Neural cell (in vitro differentiated cells): ENCODE results near the gene MAVS. TPM values are rescaled to one million over a fixed set of nuclear protein-coding genes. Genes with fewer than 3 reads are reported as not detected.
A peak's percentile ranks its signal among the peaks of the same experiment; 100 is the strongest.

Experiments
- H2AFZ ChIP-seq: fragments of 200-600, 300-800 bp; sonication (generic), shearing (Covaris generic); 2 replicates; pipeline ENCODE4 v1.6.0; 2014; ENCODE audit warnings: low read depth, mild to moderate bottlenecking, antibody characterized with exemption, low read length, moderate library complexity
- H3F3A ChIP-seq: fragments of 200-600 bp; shearing (Covaris generic); 2 replicates; pipeline ENCODE4 v1.6.1; 2016; ENCODE audit warnings: mild to moderate bottlenecking, moderate library complexity, mixed read lengths, antibody characterized with exemption, low read length; ENCODE audit not compliant: insufficient read depth, poor library complexity, severe bottlenecking
- H3K27ac ChIP-seq: fragments of 200-600, 300-800 bp; sonication (generic), shearing (Covaris generic); 2 replicates; pipeline ENCODE4 v1.5.1; 2014; ENCODE audit warnings: mild to moderate bottlenecking, low read length, moderate library complexity
- H3K27me3 ChIP-seq: fragments of 300-800, 200-600 bp; sonication (generic), shearing (Covaris generic); 2 replicates; pipeline ENCODE4 v1.6.0; 2014; ENCODE audit warnings: mild to moderate bottlenecking, low read depth, low read length, moderate library complexity; ENCODE audit not compliant: insufficient read depth
- H3K36me3 ChIP-seq: fragments of 300-800, 200-600 bp; sonication (generic), shearing (Covaris generic); 2 replicates; pipeline ENCODE4 v1.5.1; 2014; ENCODE audit warnings: mild to moderate bottlenecking, antibody characterized with exemption, low read length, moderate library complexity; ENCODE audit not compliant: insufficient read depth
- H3K4me2 ChIP-seq: fragments of 300-800, 200-600 bp; sonication (generic), shearing (Covaris generic); 2 replicates; pipeline ENCODE4 v1.6.0; 2014; ENCODE audit warnings: mild to moderate bottlenecking, low read length
- H3K4me3 ChIP-seq: fragments of 300-800, 200-600 bp; sonication (generic), shearing (Covaris generic); 2 replicates; pipeline ENCODE4 v1.5.1; 2014; ENCODE audit warnings: mild to moderate bottlenecking, low read length, moderate library complexity
- H3K79me2 ChIP-seq: fragments of 200-600 bp; shearing (Covaris generic); replicated peaks from 2 replicates; pipeline ENCODE4 v1.6.0; 2014; ENCODE audit warnings: mild to moderate bottlenecking, low read length, moderate library complexity; ENCODE audit not compliant: insufficient read depth
- H3K9ac ChIP-seq: fragments of 300-800, 200-600 bp; sonication (generic), shearing (Covaris generic); 2 replicates; pipeline ENCODE4 v1.6.1; 2016; ENCODE audit warnings: mild to moderate bottlenecking, low read length, mixed read lengths
- H3K9me2 ChIP-seq: fragments of 200-600 bp; shearing (Covaris generic); 2 replicates; pipeline ENCODE4 v1.6.1; 2016; ENCODE audit warnings: mild to moderate bottlenecking, low read length, mixed read lengths; ENCODE audit not compliant: insufficient read depth
- H3K9me3 ChIP-seq: fragments of 200-600, 300-800 bp; sonication (generic), shearing (Covaris generic); 2 replicates; pipeline ENCODE4 v1.6.1; 2016; ENCODE audit warnings: mild to moderate bottlenecking, mixed run types, low read length, moderate library complexity, mixed read lengths
- H4K20me1 ChIP-seq: fragments of 200-600 bp; shearing (Covaris generic); 2 replicates; pipeline ENCODE4 v1.6.1; 2016; ENCODE audit warnings: mild to moderate bottlenecking, mixed run types; ENCODE audit not compliant: insufficient read depth
- EP300 ChIP-seq: fragments of 450-650 bp; conservative IDR thresholded peaks from 2 replicates; pipeline ENCODE4 v1.6.1; 2014; ENCODE audit warnings: antibody characterized with exemption, mild to moderate bottlenecking, moderate library complexity; ENCODE audit not compliant: poor library complexity, severe bottlenecking
- EZH2 ChIP-seq: fragments of 200-600, 300-800 bp; shearing (Covaris generic), sonication (generic); IDR thresholded peaks from 2 replicates; pipeline ENCODE4 v1.6.1; 2014; ENCODE audit warnings: antibody characterized with exemption, low read length, borderline replicate concordance, mild to moderate bottlenecking; ENCODE audit not compliant: insufficient read depth, poor library complexity, severe bottlenecking
- MXI1 ChIP-seq: fragments of 450-650 bp; conservative IDR thresholded peaks from 2 replicates; pipeline ENCODE4 v1.6.1; 2014; ENCODE audit warnings: antibody characterized with exemption, mild to moderate bottlenecking; ENCODE audit not compliant: poor library complexity, severe bottlenecking
- POLR2AphosphoS5 ChIP-seq: IDR thresholded peaks from 2 replicates; pipeline ENCODE4 v1.6.1; 2012
- SMC3 ChIP-seq: fragments of 450-650 bp; conservative IDR thresholded peaks from 2 replicates; pipeline ENCODE4 v1.6.1; 2014; ENCODE audit warnings: antibody characterized with exemption, mild to moderate bottlenecking, moderate library complexity; ENCODE audit not compliant: poor library complexity
- polyA plus RNA-seq: library from polyadenylated mRNA; depleted of rRNA; stranded (reverse); fragments of >200 nt; gene quantifications from 2 replicates; pipeline ENCODE4 v1.2.3, GENCODE V29; 2014
- TF ChIP-seq, protein P1 (sequence below): fragments of 450-650 bp; IDR thresholded peaks from 2 replicates; pipeline ENCODE4 v1.5.1; 2014; ENCODE audit warnings: antibody characterized with exemption, mild to moderate bottlenecking, moderate library complexity; ENCODE audit not compliant: poor library complexity, severe bottlenecking
- TF ChIP-seq, protein P2 (sequence below): IDR thresholded peaks from 2 replicates; pipeline ENCODE4 v1.6.1; 2012; ENCODE audit warnings: borderline replicate concordance

MAVS gene
- polyA plus RNA-seq, 1 donor from 2014 or later = 5.4 TPM

DNA sequence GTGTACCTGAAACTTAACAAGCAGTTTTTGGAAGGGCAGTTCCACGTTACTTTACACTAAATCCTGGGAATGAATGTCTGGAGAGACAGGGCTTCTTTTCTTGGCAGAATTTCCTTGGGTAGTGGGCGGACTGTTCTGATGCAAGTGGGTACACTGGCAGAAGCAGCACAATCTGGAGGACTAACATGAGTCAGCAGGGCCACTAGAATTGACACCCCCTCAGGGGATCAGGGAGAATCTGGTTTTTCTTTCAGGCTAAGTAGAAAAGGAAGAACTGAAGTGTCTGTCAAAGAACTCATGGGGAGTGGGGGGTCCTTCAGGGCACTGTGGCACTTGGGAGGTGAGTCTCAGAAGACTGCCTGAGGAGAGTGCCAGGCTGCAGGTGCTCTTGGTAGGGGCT, 77.2 kb downstream of the MAVS start:
- peaks cover 3% of the 10 kb centered on the region for H4K20me1 ChIP-seq
- H2AFZ ChIP-seq = no peak overlapping the region
- no peak overlapping the region for H3K9ac ChIP-seq
- H3K9me2 ChIP-seq = no peaks in the 10 kb centered on the region
- H3F3A ChIP-seq = no peaks in the 10 kb centered on the region
- H3K9me3 ChIP-seq = no peaks in the 10 kb centered on the region
- peaks cover 11% of the 10 kb centered on the region for H3K79me2 ChIP-seq
- TF ChIP-seq EP300 (no peak), SMC3 (no peak), MXI1 (no peak)
- TF ChIP-seq, protein P1, sequence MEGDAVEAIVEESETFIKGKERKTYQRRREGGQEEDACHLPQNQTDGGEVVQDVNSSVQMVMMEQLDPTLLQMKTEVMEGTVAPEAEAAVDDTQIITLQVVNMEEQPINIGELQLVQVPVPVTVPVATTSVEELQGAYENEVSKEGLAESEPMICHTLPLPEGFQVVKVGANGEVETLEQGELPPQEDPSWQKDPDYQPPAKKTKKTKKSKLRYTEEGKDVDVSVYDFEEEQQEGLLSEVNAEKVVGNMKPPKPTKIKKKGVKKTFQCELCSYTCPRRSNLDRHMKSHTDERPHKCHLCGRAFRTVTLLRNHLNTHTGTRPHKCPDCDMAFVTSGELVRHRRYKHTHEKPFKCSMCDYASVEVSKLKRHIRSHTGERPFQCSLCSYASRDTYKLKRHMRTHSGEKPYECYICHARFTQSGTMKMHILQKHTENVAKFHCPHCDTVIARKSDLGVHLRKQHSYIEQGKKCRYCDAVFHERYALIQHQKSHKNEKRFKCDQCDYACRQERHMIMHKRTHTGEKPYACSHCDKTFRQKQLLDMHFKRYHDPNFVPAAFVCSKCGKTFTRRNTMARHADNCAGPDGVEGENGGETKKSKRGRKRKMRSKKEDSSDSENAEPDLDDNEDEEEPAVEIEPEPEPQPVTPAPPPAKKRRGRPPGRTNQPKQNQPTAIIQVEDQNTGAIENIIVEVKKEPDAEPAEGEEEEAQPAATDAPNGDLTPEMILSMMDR = no peak
- no peak overlapping the region for H3K4me3 ChIP-seq
- H3K4me2 ChIP-seq = no peak overlapping the region
- H3K27ac ChIP-seq = no peak overlapping the region
- no peaks in the 10 kb centered on the region for H3K27me3 ChIP-seq
- no peaks in the 10 kb centered on the region for H3K36me3 ChIP-seq

DNA sequence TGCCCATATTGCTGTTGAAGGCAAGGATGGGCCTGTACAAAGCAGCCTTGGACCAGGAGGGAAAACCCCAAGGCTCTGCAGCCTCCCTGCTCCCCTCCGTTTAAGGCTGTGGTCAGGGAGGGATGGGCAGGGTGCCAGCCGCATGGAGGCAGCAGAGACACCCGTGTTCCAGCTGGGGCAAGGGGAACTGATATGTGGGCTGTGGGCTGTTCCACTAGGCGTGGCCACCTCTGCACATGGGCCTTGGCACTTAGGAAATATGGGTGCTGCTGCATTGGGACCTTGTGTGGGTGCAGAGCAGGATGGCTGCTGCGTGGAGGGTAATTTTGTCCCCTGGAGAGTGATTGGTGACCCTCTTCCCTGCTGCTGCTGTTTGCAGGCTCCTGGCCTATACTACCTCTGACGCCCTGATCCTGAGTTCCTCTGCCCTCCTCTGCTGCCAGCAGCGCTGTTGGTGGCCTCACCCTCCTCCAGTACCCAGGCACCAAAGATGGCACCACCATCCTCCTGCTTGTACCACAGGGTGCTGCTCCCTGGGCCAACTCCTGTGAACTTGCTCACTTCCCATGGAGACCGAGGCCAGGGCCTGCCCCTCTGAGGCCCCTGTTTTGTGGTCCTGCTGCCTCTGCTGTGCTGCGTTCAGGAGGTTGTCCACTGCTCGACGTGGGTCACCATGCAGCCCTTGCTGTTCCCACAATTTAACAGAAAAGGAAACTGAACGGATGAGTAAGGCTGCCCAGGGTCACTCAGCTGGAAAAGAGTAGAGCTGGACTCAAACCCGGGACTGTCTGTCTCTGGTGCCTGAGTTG, 77.9 kb downstream of the MAVS start:
- peak; percentile 28 for TF ChIP-seq POLR2AphosphoS5
- TF ChIP-seq, protein P2, sequence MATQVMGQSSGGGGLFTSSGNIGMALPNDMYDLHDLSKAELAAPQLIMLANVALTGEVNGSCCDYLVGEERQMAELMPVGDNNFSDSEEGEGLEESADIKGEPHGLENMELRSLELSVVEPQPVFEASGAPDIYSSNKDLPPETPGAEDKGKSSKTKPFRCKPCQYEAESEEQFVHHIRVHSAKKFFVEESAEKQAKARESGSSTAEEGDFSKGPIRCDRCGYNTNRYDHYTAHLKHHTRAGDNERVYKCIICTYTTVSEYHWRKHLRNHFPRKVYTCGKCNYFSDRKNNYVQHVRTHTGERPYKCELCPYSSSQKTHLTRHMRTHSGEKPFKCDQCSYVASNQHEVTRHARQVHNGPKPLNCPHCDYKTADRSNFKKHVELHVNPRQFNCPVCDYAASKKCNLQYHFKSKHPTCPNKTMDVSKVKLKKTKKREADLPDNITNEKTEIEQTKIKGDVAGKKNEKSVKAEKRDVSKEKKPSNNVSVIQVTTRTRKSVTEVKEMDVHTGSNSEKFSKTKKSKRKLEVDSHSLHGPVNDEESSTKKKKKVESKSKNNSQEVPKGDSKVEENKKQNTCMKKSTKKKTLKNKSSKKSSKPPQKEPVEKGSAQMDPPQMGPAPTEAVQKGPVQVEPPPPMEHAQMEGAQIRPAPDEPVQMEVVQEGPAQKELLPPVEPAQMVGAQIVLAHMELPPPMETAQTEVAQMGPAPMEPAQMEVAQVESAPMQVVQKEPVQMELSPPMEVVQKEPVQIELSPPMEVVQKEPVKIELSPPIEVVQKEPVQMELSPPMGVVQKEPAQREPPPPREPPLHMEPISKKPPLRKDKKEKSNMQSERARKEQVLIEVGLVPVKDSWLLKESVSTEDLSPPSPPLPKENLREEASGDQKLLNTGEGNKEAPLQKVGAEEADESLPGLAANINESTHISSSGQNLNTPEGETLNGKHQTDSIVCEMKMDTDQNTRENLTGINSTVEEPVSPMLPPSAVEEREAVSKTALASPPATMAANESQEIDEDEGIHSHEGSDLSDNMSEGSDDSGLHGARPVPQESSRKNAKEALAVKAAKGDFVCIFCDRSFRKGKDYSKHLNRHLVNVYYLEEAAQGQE = no peak
- TF ChIP-seq EZH2 = no peak
- Histone ChIP-seq H3K4me3 (no peak overlapping the region), H4K20me1 (no peaks in the 10 kb centered on the region), H3K9me3 (no peaks in the 10 kb centered on the region), H3K27ac (no peak overlapping the region), H3K27me3 (no peaks in the 10 kb centered on the region), H3K4me2 (no peak overlapping the region), H3K9ac (no peak overlapping the region), H3K9me2 (no peaks in the 10 kb centered on the region), H3K36me3 (no peaks in the 10 kb centered on the region), H3K79me2 (peaks cover 11% of the 10 kb centered on the region), H2AFZ (no peak overlapping the region), H3F3A (no peaks in the 10 kb centered on the region)
